Hypothalamus (tissue), 51 donors: ENCODE data around the gene ATP1B4.
"Not testable (repeated sequence)": the region's sequence is repeated elsewhere in the genome, so short reads cannot be mapped to it uniquely, and the experiment has no call there.

Experiments
- DNase-seq, 51 donors: peaks; one replicate each; lab custom pipeline; 2025; lab: John Stamatoyannopoulos, UW

Gene ATP1B4

GRCh38 chrX:120361764-120362305 is at the start of gene ATP1B4:
TSS of gene ATP1B4 (plus strand) at chrX:120362089. CDS start at chrX:120362169, 80 bp downstream.
- DNase-seq, result no peak

GRCh38 chrX:120315776-120316175 is 46.1 kb upstream of the ATP1B4 start:
- DNase-seq, result no peak

GRCh38 chrX:120316587-120317283 is 45.2 kb upstream of the ATP1B4 start:
- no peak for DNase-seq

DNA sequence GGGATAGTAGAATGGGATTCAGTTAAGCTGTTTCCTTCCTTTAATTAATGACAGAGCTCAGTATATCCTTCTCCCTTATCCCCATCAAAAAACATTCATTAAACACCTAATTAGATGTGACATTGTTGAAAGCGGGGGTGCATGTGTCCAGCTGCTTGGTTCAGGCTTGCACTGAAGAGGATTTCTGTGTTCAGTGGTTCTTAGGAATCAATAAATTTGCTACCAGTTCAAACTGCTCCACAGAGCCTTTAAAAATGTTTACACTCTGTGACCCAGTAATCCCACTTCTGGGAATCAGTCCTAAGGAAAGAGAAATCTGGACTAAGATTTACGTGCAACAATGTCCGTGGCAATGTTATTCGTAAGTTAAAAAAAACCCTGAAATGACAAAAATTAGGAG is 43.5 kb upstream of the ATP1B4 start:
- DNase-seq, result no peak

DNA sequence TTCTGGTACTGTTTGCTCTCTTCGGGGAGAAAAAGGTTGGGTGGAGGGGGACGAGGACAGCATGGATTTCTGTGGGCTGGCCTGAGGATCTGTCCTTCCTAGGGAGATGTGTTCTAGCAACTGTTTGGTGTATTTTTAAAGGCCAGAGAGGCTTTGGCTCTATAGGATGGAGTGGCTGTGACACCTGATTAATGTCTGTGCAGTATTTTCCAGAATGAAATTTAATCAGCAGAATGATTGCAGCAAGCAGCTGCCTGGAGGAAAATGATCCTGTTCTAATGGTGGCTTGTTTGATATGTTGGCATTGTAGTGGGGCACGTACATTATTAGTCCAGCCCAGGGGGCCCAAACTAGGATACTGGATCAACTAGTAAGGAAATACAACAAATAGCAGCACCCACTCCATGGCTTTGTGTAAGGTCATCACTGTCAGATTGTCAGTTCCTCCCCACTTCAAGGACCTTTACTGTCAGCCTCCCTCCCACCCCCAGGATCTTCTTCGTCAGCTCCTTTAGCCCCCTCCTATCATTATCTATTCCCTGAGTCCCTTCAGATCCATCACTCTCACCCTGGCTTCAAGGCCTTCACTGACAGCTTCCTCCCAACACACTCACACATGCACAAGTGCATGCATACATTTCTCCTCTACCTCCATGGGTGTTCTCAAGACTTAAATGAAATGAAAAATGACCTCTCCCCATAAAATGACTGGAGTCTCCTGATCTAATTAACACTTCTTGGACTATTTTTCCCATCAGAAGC is 40.2 kb upstream of the ATP1B4 start:
- no peak for DNase-seq

DNA sequence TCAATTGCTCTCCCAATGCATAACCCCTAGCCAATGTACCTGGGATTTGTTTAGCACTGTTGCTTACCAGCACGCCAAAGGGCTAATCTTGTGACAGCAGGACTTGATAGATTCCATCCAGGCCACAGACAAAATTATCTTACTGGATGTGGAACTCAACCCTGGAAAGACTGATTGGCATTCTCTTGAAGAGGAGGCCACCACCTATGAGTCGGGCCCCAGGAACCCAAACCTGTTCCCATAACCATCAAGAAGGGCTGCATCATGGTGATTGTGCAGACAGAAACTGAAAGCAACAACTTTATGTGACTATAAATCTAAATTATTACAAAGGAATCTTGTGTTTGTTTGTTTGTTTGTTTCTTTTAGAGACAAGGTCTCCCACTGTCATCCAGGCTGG is 30.8 kb upstream of the ATP1B4 start:
- DNase-seq, result no peak

GRCh38 chrX:120332394-120332793 is 29.5 kb upstream of the ATP1B4 start:
- DNase-seq, result no peak

DNA sequence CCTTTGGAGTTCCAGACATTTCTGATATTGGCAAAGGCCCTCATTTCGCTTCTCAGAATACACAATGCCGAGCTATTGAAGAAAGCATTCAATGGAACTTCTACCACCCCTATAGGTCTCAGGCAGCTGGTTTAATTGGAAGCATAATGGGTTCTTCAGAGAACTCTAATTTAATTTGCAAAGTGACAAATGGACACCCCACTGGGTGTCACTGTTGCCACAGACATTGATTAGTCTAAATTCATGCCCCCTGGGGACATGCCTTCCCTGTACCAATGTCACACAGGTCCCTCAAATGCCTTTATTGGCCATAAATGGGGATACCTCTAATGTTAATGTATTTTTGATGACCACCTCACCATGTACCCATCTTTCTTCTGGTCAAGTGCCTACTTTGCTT is 27.7 kb upstream of the ATP1B4 start:
- no peak for DNase-seq

- no peak for DNase-seq
These were observed 27.3 kb upstream of the ATP1B4 start for GRCh38 chrX:120334603-120335002.

- no peak for DNase-seq
These were observed 26.6 kb upstream of the ATP1B4 start for GRCh38 chrX:120335289-120335688.

GRCh38 chrX:120336899-120337298 is 25.0 kb upstream of the ATP1B4 start:
- no peak for DNase-seq

- not testable (repeated sequence) for DNase-seq
These were observed 17.3 kb upstream of the ATP1B4 start for GRCh38 chrX:120344566-120344965.

DNA sequence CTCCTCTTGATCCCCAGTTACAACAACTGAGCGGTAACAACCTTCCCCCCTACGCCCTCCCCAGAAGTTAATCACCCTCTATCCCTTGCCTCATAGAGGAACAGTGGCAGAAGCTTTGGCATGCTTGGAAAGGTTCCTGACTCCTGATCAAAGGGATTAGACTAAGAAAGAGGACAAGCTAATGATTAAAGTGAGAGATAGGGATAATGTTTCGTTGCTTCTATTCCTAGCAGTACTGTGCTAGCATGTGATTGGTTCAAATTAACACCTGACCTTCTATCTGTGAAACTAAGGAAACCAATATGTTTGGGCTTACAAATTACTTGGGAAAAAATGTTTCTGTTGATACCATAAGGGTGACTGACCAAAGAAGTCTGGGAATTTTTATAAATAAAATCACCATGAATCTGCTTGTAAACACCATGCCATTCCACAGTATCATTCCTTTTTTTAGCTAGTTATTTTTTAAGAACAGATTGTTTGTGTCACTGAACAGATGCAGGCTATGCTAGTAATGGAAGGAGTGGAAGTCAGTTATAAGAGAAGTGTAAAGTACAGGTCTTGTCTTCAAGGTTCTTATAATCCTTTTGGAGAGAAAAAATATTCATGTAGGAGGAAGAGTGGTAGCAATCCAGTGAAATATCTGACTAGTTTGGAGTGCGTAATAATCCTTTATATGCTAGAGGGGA is 11.3 kb upstream of the ATP1B4 start:
- DNase-seq, result no peak

GRCh38 chrX:120356084-120356483 is 5.8 kb upstream of the ATP1B4 start:
- DNase-seq, result no peak

DNA sequence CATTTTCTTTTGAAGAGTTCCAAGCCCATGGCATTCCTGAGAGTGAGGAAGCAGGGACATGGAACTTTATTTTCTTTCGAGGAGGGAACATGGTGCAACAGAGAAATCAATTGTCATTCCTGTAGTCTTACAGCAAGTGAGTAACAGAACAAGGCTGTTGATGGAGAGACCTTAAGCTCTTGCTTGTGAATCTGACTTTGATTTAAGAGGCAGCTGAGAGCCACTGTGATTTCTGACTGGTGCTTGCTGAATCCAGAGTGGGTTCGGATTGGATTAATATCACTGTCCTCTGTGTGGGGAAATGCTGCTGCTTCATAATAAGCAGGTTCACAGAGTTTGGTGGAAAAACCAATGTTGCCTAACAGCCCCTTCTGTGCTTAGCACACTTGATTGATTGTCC is 4.7 kb upstream of the ATP1B4 start:
- DNase-seq, result no peak

DNA sequence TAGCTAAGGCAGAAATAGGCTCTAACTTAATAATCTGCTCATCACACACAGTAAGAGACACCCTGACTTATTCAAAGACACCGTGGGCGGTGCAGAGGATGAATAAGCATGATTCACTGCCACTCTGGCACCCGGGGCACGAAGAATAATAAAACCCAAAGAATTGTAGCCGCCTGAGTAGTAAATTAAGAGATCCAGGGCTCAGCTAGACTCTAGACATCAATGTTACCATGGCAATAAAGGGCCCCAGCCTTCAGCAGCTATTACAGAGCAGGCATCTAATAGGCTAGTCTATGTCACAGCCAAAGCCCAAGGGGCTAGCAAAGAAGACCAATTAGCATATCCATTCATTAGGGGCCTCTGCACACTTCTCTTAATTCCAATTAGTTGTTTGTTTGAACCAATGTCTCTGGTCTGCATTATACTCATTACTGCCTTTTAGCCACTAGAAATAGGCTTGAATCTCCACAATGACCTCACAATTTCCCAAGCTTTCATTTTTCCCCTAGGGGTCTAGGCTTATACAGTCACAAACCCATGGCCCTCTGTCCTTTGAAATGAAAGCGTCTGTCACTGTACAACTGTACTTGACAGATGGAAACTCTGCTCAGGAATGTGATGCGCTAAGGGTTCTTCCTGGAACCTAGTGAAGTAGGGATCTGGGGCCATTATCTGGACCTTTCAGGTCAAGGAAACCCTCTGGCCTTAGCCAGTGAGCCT is 3.0 kb upstream of the ATP1B4 start:
- DNase-seq, result peak in 29 of 51 donors; percentile 0 to 52 (median 10)

DNA sequence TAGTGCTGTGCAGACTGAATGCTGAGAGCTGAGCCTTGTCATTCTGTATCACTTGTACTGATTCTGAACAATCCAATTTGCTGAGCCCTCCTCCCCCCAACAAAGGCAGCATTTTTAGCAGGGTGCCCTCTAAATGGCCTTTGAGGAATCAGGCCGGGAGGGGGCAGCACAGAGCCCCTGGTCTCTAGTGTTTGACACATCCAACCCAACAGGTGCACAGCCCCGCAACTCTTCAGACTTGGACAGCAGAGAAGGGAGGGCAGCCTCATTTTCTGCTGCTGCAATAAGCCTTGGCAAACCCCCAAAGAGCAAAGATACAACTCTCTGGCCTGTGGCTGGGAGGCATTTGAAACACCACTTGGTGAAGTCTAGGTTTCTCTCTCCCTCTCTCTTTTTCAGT is 3.4 kb downstream of the ATP1B4 start:
- DNase-seq, result peak in 29 of 51 donors; percentile 0 to 50 (median 8)

GRCh38 chrX:120365968-120366367 is 4.1 kb downstream of the ATP1B4 start:
- DNase-seq, result no peak

DNA sequence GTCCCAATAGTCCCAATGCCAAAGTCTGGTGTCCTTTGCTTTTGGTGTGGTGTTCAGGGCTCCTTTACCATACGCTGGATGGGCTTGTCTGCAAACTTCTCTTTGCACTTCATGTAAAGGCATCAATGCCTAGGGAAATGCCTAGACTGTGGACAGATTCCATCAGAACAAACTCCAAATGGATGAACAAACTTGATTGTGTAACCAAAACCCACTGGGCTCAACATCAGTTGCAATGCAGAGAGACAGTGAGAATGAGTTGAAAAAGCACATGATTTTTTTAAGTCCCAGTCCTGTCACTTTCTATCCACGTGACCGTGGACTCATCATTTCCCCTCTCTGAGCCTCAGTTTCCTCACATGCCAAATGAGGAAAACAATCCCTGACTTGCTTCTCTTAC is 4.9 kb downstream of the ATP1B4 start:
- DNase-seq, result no peak

- no peak for DNase-seq
These were observed 5.7 kb downstream of the ATP1B4 start for GRCh38 chrX:120367402-120368109.
